Measurements from ENCODE around the gene FGFBP2. TPM values are rescaled to one million over a fixed set of nuclear protein-coding genes. Genes with fewer than 3 reads are reported as not detected.

The FGFBP2 gene, protein sequence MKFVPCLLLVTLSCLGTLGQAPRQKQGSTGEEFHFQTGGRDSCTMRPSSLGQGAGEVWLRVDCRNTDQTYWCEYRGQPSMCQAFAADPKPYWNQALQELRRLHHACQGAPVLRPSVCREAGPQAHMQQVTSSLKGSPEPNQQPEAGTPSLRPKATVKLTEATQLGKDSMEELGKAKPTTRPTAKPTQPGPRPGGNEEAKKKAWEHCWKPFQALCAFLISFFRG
- total RNA-seq (2014; rRNA removed; shearing (Covaris generic)): not detected in 2 replicates
- not detected in 2 replicates for polyA plus RNA-seq (2014; cell fraction: nucleus; rRNA removed)

DNA sequence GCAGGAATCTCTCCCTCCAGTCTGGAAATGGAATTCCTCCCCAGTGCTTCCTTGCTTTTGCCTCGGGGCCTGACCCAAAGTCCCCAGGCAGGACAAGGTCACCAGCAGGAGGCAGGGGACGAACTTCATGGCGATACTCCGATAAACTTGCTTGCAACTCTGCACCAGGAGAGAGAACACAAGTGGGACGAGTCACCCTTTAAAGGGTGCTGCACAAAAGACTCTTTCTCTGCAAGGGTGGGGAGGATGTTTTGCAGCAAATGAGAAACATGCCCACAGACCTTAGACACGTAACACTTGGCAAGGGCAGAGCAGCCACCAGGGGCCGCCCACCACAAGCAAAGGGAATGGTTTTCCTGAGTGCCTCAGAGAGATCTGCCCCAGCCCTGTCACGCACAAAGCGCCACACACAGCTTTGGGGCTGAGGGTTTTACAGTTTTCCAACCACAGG lies at the start of gene FGFBP2:
Gene FGFBP2, minus strand, starts transcription at position 175 of the 451 bp plus-strand sequence. Its CDS starts 46 bp downstream, at position 129.
- DNase-seq (ENCODE audit: extremely low read depth, low read depth): peak; percentile 12

DNA sequence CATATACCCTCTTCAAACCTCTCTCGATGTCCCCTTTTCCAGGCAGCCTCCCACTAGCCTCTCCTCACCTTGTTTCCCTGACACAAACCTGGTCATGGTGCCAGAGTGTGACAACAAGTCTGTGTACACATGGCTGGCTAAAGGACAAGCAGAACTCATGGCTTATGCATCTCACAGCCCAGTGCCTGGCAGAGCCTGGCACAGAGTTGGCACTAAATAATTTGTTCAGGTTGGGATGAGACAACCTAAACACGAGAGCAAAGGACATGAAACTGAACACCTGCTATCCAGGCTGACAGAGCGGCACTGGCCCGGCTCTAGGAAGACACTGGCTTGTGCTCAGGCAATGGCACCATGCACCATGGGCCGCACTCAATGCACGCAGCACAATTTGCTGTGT lies 48.2 kb upstream of the FGFBP2 start:
- no peak for DNase-seq (ENCODE audit: extremely low read depth, low read depth)

DNA sequence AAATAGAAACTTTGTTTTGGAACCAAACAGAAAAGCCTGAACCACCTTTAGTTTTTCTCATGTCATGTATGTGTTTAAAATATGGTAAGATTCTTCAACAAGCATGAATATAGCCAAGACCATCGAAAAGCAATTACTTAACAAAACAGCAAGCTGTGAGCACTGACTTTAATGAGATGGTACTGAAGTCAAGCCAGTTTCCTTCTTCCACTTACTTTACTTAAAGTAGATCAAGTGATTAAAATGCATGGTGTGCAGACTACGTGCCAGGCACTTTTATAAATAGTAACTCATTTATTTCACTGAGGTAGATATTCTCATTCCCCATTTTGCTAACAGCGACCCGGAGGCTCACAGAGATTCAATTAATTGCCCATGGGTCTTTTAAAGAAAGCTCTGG lies 46.2 kb upstream of the FGFBP2 start:
- DNase-seq (ENCODE audit: extremely low read depth, low read depth): no peak

DNA sequence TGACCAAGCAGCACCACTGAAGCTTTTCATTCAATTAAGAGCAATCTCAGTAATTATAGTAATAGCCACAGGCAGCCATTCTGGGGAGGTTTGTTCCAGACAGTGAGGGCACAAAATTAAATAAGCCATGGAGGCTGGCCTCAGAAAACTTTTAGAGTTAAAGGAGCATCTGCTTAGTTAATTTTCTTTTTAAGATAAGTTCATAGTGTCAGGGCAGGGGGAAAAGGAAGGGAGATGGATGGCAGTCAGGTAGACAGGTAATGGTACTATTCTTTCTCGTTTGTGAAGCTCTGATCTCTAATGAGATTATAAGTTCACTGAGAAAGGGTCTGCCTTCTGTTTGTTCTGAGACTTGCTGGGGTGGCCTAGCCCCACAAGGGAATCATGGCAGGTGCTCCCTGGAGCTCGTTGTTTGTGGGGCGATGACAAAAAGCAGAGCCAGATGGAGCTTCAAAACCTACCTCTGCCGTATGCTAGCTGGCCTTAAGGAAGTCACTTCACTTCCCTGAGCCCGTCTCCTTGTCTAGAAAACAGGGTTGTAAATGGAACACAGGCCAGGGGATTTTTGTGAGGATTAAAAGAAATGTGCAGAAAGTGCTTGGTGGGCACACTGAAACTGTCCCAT lies 44.6 kb upstream of the FGFBP2 start:
- no peak for DNase-seq (ENCODE audit: extremely low read depth, low read depth)

DNA sequence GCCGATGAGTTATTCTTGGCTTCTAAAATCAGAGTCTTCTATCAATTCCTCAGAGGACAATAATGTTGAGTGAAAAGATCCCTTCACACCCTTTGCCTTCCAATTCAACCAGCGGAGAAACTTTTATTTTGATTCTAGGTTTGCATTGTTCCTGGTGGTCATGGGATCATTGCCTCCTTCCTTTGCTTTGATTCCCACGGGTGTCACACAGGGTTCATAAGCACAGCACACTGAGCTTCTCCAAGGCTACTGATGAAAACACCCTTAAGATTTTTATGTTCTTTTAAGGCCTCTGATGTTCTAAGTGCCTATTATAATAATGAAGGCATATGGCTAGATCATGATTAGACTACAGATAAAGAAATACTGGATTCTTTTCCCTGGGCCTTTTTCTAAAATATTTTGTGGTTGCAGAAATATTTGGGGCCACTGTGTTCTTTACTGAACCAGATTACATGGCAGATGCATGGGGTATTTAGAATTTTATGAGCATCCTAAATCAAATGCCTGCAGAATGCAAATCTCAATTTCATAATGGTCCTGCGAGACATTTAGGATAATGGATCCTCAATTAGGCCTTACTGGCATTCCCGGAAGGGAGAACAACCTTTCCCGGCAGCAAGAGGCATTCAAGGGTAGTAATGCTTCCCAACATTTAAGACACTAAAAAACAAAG lies 43.9 kb upstream of the FGFBP2 start:
- DNase-seq (ENCODE audit: extremely low read depth, low read depth): no peak

- no peak for DNase-seq (ENCODE audit: extremely low read depth, low read depth)
Observed at GRCh38 chr4:16005676-16006075, 42.7 kb upstream of the FGFBP2 start.

DNA sequence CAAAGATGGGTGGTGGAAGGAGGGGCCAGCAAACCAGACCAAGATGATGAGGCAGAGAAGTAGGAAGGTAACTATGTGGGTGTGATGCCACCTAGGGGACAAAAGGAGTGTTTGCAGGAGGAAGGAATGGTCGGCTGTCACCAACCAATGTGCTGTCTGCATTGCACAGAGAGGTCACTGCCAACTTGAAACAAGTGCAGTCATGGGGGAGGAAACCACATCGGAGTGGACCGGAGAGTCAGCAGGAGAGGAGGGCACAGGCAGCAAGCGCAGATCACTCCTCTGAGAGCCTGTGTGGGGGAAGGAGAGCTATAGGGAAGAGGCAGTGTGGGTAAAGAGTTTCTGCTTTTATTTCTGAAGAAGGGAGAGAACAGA lies 38.5 kb upstream of the FGFBP2 start:
- peak; percentile 63 for DNase-seq (ENCODE audit: extremely low read depth, low read depth)

DNA sequence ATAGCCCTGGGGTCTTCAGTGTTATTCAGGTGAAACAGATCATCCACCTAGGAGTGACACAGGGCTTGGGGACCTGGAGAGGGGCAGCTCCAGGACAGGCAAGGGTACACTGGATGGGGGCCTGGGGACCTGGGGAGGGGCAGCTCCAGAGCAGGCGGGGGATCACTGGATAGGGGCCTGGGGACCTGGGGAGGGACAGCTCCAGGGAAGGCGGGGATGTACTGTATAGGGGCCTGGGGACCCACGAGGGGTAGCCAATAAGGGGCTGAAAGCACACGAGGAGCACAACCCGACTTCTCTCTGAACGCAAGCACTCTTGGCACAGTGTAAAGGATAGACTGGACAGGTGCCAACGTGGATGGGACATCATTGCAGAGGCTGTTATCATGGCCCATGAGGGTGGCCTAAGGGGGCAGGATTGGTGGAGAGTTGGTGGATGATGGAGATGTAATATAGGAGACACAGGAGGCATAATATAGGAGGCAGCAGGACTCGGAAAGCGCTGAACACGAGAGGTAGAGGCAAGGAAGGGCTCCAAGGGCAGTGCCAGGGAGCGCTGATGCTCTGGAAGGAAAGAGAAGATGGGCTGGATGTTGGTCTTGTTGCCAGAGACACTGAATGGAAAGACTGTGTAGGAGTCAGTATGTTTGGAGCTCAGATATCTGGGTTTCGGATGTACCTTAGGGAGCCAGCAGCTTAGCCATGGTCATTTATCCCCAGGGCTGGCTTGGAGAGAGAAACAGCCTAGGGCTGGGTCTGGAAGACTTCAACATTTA lies 37.9 kb upstream of the FGFBP2 start:
- no peak for DNase-seq (ENCODE audit: extremely low read depth, low read depth)

- DNase-seq (ENCODE audit: extremely low read depth, low read depth): no peak
Observed at GRCh38 chr4:15996773-15997172, 33.8 kb upstream of the FGFBP2 start.

GRCh38 chr4:15995826-15996225 lies 32.9 kb upstream of the FGFBP2 start:
- DNase-seq (ENCODE audit: extremely low read depth, low read depth): no peak

DNA sequence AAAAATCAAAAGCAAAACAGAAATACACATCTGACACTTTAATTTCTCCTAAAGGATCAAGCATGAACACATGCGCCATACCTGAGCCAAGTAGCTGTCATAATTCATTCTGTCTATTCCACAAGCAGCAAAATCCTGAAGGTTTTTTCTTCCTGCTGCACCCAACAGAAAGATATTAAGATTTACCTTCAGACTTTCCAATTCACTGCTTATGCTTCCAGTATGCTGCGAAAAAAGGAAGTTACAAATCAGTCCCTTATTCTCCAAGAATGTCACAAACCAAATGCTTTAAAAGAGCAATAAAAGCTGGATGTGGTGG lies 29.2 kb upstream of the FGFBP2 start:
- DNase-seq (ENCODE audit: extremely low read depth, low read depth): no peak

DNA sequence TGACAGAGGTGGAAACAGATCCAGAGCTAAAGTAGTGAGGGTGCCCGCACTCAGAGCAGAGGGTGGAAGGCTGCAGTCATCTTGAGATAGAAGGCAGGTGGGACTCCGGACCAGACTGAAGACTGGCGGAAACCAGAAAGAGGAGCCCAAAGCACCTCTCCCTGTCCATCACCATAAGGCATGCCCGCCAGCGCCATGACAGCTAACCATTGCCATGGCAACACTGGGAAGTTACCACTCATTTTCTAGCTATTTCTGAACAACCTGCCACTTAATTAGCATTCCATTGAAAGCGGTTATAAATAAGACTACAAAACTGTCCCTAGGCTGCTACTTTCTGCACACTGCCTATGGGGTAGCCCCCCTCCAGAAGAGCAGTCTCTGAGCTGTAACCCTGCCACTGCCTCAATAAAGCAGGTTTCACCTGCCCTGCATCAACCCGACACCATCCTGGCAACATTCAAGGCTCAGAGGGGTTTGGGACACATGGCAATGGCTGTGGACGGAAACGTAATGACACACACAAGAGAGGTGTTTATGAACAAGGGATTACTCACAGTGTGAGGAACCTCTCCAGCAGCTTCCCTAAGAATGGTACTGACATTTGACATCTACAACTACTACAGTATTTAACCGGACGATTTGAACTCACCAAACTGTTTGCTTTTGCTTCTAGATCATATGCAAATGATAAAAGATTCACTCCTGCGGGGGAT lies 27.8 kb upstream of the FGFBP2 start:
- DNase-seq (ENCODE audit: extremely low read depth, low read depth): no peak

GRCh38 chr4:15989424-15989823 lies 26.4 kb upstream of the FGFBP2 start:
- no peak for DNase-seq (ENCODE audit: extremely low read depth, low read depth)

DNA sequence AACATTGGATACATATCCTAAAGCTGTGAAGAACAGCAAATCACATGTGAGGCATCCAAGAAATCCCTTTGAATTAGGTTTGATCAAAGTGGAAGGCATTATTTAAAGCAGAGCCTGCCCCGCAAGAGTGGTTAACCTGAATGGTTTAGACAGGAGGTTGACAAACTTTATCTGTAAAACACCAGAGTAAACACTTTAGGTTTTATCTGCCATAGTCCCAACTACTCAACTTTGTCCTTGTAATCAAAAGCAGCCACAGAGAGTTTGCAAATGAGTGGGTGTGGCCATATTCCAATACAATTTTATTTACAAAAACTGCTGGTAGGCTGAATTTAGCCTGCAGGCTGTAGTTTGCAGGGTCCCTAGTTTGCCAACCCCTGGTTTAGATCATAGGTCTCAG lies 25.2 kb upstream of the FGFBP2 start:
- DNase-seq (ENCODE audit: extremely low read depth, low read depth): no peak

DNA sequence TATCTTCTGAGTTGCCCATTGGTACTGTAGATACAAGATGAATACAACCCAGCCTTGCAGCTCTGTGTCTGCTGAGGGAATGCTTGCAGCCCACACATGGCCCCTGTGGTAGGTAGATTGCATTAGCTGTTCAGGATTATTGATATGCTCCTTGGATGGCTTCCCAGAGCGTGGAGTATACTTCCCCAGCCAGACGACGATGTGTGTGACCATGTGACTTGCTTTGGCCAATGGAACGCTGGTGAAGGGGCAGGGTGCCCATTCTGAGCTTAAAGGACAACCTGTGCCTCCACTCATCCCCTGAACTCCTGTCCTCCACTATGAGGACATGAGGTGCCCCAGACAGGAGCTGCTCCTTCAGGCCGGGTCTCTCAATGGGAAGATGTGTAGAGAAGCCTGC lies 23.9 kb upstream of the FGFBP2 start:
- DNase-seq (ENCODE audit: extremely low read depth, low read depth): no peak

DNA sequence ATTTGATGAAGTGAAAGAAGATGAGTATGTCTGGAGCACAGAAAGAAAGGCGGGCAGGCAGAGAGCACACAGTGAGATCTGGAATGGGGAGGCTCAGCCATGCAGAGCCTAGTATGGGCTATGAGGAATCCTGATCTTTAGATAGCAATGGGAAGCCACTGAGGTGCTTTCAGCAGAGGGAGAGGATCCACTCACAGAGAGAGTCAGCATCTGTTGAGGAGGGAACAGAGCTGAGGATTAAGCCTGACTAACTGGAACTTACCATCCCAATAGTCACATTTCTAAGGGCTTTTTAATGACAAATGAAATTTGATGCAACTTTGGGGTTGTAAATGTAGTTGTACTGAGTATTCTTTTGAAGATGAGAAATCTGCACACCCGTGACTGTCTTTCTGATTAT lies 20.6 kb upstream of the FGFBP2 start:
- DNase-seq (ENCODE audit: extremely low read depth, low read depth): no peak

GRCh38 chr4:15982842-15983524 lies 20.0 kb upstream of the FGFBP2 start:
- DNase-seq (ENCODE audit: extremely low read depth, low read depth): no peak

DNA sequence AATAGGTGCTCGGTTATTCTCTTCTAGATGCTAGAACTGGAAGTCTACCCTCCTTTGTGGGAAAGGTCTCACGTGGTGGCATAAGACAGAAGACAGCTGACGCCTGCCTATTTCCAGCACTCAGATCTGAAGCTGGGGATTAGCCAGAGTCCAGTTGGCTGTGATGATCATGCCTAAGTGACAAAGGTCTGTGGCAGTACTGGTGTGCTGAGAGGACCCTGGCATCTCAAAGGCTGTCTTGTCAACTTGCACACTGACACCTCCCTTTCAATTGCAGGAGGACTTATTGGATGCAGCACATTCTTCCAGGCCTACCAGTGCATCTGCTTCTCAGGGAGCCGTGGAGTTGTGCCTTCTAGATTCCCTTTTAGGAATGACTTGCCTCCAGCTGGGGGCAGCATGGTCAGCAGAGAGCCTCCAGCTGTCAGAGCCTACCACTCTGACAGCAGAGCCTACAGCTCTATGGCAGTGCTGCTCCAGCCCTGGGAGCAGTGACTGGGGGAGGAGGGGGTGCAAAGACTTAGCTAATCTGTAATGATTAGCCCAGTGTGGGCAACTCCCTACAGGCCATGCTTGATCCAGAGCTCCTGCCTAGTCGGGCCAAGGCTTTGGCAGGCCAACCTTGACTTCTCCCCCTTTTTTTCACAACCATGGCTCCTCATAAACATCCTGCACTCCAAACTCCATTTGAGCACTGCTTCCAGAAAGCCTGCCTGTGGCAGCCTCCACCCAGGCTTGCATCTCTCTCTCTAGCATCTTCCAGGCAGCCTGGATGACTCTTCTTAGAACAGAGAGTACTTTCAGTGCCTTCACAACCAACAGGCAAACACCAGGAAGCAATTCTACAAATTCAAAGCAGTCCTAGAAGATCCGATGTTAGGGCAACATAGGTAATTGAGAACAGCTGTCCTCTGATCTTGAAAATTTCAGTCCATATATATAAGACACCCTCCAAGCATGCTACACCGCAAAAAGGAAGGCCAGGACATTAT lies 13.8 kb upstream of the FGFBP2 start:
- DNase-seq (ENCODE audit: extremely low read depth, low read depth): no peak

Data from NCI-H460 (cell line).